T-helper 22 cell (primary cell): ENCODE results near the gene UQCRFS1.

Source experiments
- DNase-seq: peaks from one replicate; pipeline ENCODE4 v3.0.0-alpha.2; 2020; ENCODE audit warnings: low read depth

The UQCRFS1 gene

DNA sequence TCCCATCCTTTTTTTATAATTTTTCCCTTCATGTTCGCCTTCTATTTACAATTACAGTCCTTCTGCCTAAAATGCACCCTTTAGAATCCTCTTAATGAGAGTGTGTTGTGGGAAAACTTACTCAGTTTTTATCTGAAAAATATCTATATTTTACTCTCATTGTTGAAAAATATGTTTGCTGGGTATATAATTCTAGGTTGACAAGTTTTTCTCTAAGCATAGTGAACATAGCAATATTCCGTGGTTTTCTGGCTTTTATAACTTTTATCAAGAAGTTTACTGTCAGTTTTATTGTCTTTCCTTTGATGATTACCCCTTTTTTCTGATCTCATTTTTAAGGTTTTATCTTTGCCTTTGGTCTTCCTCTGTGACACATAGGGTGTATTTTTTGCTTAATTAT is 57.3 kb downstream of the UQCRFS1 start:
- no peak for DNase-seq
